IMR-90 (cell line): Measurements from ENCODE around the gene A4GALT. TPM values are rescaled to one million over a fixed set of nuclear protein-coding genes. Genes with fewer than 3 reads are reported as not detected.

Experiments
- ATAC-seq: fragments of 200-7000 bp; cut with Tn5 transposase; 2 replicates; pipeline ENCODE4 v1.9.1; 2020; ENCODE audit warnings: low read depth, mild to moderate bottlenecking, moderate library complexity
- BruUV-seq: library from RNA; stranded (reverse); fragments of 400-500 nt; replicated peaks from 2 replicates; lab custom pipeline; 2021; lab: Mats Ljungman, UMichigan
- CTCF ChIA-PET: fragments of 300-600 bp; formaldehyde crosslinking; extraction: SDS; loops from one replicate; lab custom pipeline; 2021; ENCODE audit warnings: antibody characterized with exemption; lab: Yijun Ruan, JAX
- POLR2A ChIA-PET: fragments of 300-600 bp; sonication (Branson Sonifier 250); formaldehyde crosslinking; loops from one replicate; lab custom pipeline; 2022; ENCODE audit warnings: antibody characterized with exemption; ENCODE audit not compliant: unreplicated experiment; lab: Charles Lee
- DNase-seq: peaks from one replicate; pipeline ENCODE4 v3.0.0; 2013
- H2AFZ ChIP-seq: replicated peaks from 2 replicates; pipeline ENCODE3; 2013; ENCODE audit warnings: low read length, mild to moderate bottlenecking; ENCODE audit not compliant: poor library complexity
- H2AK5ac ChIP-seq: 2 replicates; pipeline ENCODE4 v1.6.1; 2013; ENCODE audit warnings: low read depth, low read length, inconsistent platforms
- H2AK9ac ChIP-seq: replicated peaks from 2 replicates; pipeline ENCODE3; 2013; ENCODE audit warnings: mild to moderate bottlenecking, low read depth, low read length, moderate library complexity; ENCODE audit not compliant: poor library complexity
- H2BK120ac ChIP-seq: 2 replicates; pipeline ENCODE4 v1.6.1; 2013; ENCODE audit warnings: low read depth, low read length, inconsistent platforms
- H2BK15ac ChIP-seq: 3 replicates; pipeline ENCODE4 v1.6.1; 2013; ENCODE audit warnings: low read depth, low read length, inconsistent platforms
- H2BK20ac ChIP-seq: 2 replicates; pipeline ENCODE4 v1.6.1; 2013; ENCODE audit warnings: low read depth, mild to moderate bottlenecking, inconsistent platforms, low read length, moderate library complexity
- H2BK5ac ChIP-seq: 2 replicates; pipeline ENCODE4 v1.6.1; 2013; ENCODE audit warnings: mild to moderate bottlenecking, low read depth, low read length, inconsistent platforms; ENCODE audit not compliant: poor library complexity, severe bottlenecking
- H3K14ac ChIP-seq: replicated peaks from 2 replicates; pipeline ENCODE4 v1.6.1; 2013; ENCODE audit warnings: low read depth, low read length, inconsistent platforms
- H3K18ac ChIP-seq: 2 replicates; pipeline ENCODE4 v1.6.1; 2013; ENCODE audit warnings: low read depth, low read length, control low read depth
- H3K23ac ChIP-seq: 2 replicates; pipeline ENCODE4 v1.6.1; 2013; ENCODE audit warnings: low read depth, low read length, inconsistent platforms
- H3K27ac ChIP-seq: 2 replicates; pipeline ENCODE4 v1.5.1; 2013; ENCODE audit warnings: mild to moderate bottlenecking, control low read depth, low read length; ENCODE audit not compliant: insufficient read depth
- H3K27me3 ChIP-seq: 2 replicates; pipeline ENCODE4 v1.6.1; 2013; ENCODE audit warnings: low read length; ENCODE audit not compliant: control insufficient read depth, insufficient read depth
- H3K36me3 ChIP-seq: 2 replicates; pipeline ENCODE4 v1.6.1; 2013; ENCODE audit warnings: low read length, mixed read lengths; ENCODE audit not compliant: control insufficient read depth, insufficient read depth
- H3K4ac ChIP-seq: 2 replicates; pipeline ENCODE4 v1.6.1; 2013; ENCODE audit warnings: low read depth, low read length, inconsistent platforms
- H3K4me1 ChIP-seq: 2 replicates; pipeline ENCODE4 v1.6.1; 2013; ENCODE audit warnings: low read length, mixed read lengths; ENCODE audit not compliant: control insufficient read depth, insufficient read depth
- H3K4me2 ChIP-seq: 2 replicates; pipeline ENCODE4 v1.6.1; 2013; ENCODE audit warnings: low read depth, mild to moderate bottlenecking, control low read depth, low read length, moderate library complexity
- H3K4me3 ChIP-seq: 2 replicates; pipeline ENCODE4 v1.5.1; 2013; ENCODE audit warnings: low read depth, mild to moderate bottlenecking, control low read depth, low read length, moderate library complexity; ENCODE audit not compliant: insufficient read depth
- H3K56ac ChIP-seq: 2 replicates; pipeline ENCODE4 v1.6.1; 2013; ENCODE audit warnings: low read length, inconsistent platforms; ENCODE audit not compliant: insufficient read depth; ENCODE audit errors: extremely low read depth
- H3K79me1 ChIP-seq, 2 experiments: 2 replicates each; pipeline ENCODE4 v1.6.1; 2013; ENCODE audit warnings: low read length in 2 of 2, inconsistent platforms in 1 of 2, low read depth in 1 of 2
- H3K9ac ChIP-seq: 2 replicates; pipeline ENCODE4 v1.6.1; 2013; ENCODE audit warnings: low read depth, low read length, control low read depth
- H3K9me1 ChIP-seq: 2 replicates; pipeline ENCODE4 v1.6.1; 2013; ENCODE audit warnings: low read length, inconsistent platforms; ENCODE audit not compliant: insufficient read depth
- H3K9me3 ChIP-seq: 2 replicates; pipeline ENCODE4 v1.6.1; 2013; ENCODE audit warnings: low read length; ENCODE audit not compliant: control insufficient read depth, insufficient read depth
- H4K20me1 ChIP-seq: 2 replicates; pipeline ENCODE4 v1.6.1; 2013; ENCODE audit warnings: low read length, inconsistent platforms; ENCODE audit not compliant: insufficient read depth
- H4K5ac ChIP-seq: 2 replicates; pipeline ENCODE4 v1.6.1; 2013; ENCODE audit warnings: mild to moderate bottlenecking, low read depth, low read length, control low read depth
- H4K8ac ChIP-seq, 2 experiments: 2 replicates each; pipeline ENCODE4 v1.6.1; 2013; ENCODE audit warnings: low read depth in 2 of 2, low read length in 2 of 2, control low read depth in 1 of 2, inconsistent platforms in 1 of 2
- H4K91ac ChIP-seq: 2 replicates; pipeline ENCODE4 v1.6.1; 2013; ENCODE audit warnings: low read depth, low read length, inconsistent platforms; ENCODE audit not compliant: insufficient read depth
- BHLHE40 ChIP-seq: fragments of 150-350 bp; IDR thresholded peaks from 2 replicates; pipeline ENCODE4 v1.6.1; 2016; ENCODE audit warnings: mild to moderate bottlenecking, low read depth, low read length
- CEBPB ChIP-seq: IDR thresholded peaks from 2 replicates; pipeline ENCODE4 v1.6.1; 2012; ENCODE audit warnings: low read depth, low read length, improper control_type of control experiment
- CHD1 ChIP-seq: IDR thresholded peaks from 2 replicates; pipeline ENCODE4 v1.6.1; 2012; ENCODE audit warnings: low read depth, low read length, improper control_type of control experiment
- FOS ChIP-seq: fragments of 150-350 bp; IDR thresholded peaks from 2 replicates; pipeline ENCODE4 v1.6.1; 2016; ENCODE audit warnings: low read depth, low read length
- MAZ ChIP-seq: IDR thresholded peaks from 2 replicates; pipeline ENCODE4 v1.6.1; 2012; ENCODE audit warnings: low read depth, mild to moderate bottlenecking, low read length, improper control_type of control experiment, moderate library complexity, borderline replicate concordance
- NFE2L2 ChIP-seq: fragments of 150-350 bp; IDR thresholded peaks from 2 replicates; pipeline ENCODE4 v1.6.1; 2016; ENCODE audit warnings: low read depth, mild to moderate bottlenecking, low read length
- RCOR1 ChIP-seq: IDR thresholded peaks from 2 replicates; pipeline ENCODE4 v1.6.1; 2012; ENCODE audit warnings: mild to moderate bottlenecking, low read length, improper control_type of control experiment; ENCODE audit not compliant: insufficient replicate concordance
- SMC3 ChIP-seq: fragments of 150-350 bp; IDR thresholded peaks from 2 replicates; pipeline ENCODE4 v1.6.1; 2016; ENCODE audit warnings: low read depth, mild to moderate bottlenecking, antibody characterized with exemption, low read length, moderate library complexity
- WGBS, 2 experiments: methylation state at CpG; one replicate each; pipeline versions ENCODE4 v1.1.5 to v1.1.7; 2013; ENCODE audit warnings: missing lambda C conversion rate in 2 of 2; ENCODE audit not compliant: insufficient read length in 1 of 2; ENCODE audit errors: extremely low coverage in 2 of 2; 5-methylcytosine and 5-hydroxymethylcytosine counted together
- dilution Hi-C: fragments of 300-500 bp; cut with HindIII; formaldehyde crosslinking; loops from one replicate; pipeline ENCODE4 v1.14.3; 2018; ENCODE audit warnings: low sequenced_read_pairs; ENCODE audit not compliant: unreplicated experiment
- in situ Hi-C: fragments of 300-500 bp; cut with MboI; formaldehyde crosslinking; loops from 3 replicates; pipeline ENCODE4 v1.14.3; 2019; ENCODE audit warnings: low sequenced_read_pairs, inconsistent platforms, mixed read lengths
- intact Hi-C: fragments of 100-400 bp; cut with micrococcal nuclease; formaldehyde crosslinking; loops from 2 replicates; pipeline ENCODE4 v1.10.0; 2022
- polyA plus RNA-seq, 3 experiments: library from polyadenylated mRNA; depleted of rRNA; stranded (reverse); fragments of >200 nt; gene quantifications; 2 replicates each; pipeline ENCODE4 v1.2.3, GENCODE V29; 2012; ENCODE audit warnings: low replicate concordance in 1 of 3
- total RNA-seq: library from RNA; depleted of rRNA; stranded (reverse); fragments of >200 nt; gene quantifications from 2 replicates; pipeline ENCODE4 v1.2.3, GENCODE V29; 2012
- TF ChIP-seq, protein P1 (sequence below): fragments of 150-350 bp; IDR thresholded peaks from 2 replicates; pipeline ENCODE4 v1.6.1; 2016; ENCODE audit warnings: low read depth, mild to moderate bottlenecking, low read length, moderate library complexity, borderline replicate concordance
- TF ChIP-seq, protein P2 (sequence below): conservative IDR thresholded peaks from 2 replicates; pipeline ENCODE4 v1.5.1; 2012; ENCODE audit warnings: mild to moderate bottlenecking, low read depth, low read length, improper control_type of control experiment

A4GALT gene
- total and polyA plus RNA-seq, 2 of the 4 experiments (the other 2 are of a cell fraction): 1.6 to 6.1 TPM

DNA sequence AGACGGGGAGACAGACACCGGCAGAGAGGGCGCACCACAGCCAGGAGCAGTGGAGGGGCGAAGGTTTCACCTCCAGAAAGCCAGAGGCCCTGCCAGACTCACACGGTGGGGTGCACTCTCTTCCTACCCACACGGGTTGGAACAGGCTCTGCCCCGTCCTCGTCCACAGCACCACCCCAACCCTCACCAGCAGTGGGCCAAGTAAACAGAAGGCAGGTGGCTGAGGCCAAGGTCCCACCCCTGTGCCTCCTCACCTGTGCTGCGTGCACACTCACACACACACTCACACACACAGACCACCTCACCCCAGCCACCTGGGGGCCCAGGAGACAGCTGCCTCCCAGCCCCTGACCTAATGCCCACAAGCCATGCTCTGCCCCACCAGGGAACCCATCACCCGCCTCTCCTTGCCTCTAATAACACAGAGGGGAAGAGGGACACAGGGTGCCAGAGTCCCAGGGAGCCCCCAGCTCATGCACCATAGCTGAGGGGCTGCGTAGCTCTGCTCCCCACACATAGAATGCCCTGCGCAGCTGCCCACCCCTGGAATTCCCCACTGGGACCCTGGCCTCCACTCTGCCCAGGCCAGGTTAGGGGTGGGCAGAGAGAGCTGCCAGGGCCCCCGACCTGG, 74.6 kb downstream of the A4GALT start (continued):
- TF ChIP-seq NFE2L2: no peak

DNA sequence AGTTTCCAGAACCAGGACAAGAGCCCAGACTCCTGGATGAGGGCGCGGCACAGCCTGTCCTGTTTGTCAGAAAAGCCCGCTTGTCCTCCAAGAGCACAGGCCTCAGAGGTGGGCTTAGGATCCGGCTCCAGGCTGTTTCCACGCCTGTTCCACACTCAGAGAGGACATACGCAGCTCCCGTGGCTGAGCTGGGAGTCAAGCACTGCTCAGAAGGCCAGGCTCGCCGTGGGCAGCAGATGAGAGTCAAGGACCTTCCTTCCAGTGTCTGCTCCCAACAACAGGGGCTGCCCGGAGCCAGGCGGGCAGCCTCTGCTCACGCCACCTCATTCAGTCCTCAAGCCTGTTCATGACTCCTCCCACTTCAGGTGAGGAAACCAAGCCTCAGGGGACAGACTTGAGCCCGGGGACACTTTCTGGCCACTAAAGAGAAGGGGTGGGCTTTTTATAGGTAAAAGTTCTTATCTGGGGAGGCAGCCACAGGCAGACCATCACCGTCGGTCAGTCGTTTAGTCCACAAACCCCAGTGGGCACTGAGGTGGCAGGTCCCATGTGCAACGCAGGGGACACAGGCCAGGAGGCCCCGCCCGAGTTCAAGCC, 75.2 kb downstream of the A4GALT start:
- Histone ChIP-seq H3K9ac (0 out of 2 replicates have a peak overlapping the region, but pooled peaks have one; percentile 8), H3K4me2 (peak overlapping the region; percentile 70; the same call in 1 of the 2 replicates)
- WGBS, 2 experiments: 55% methylated on average over 6 of the region's 19 CpGs; no CpG with 5 or more reads in 1 of the 2 experiments

More for the DNA sequence above, 75.2 kb downstream of the A4GALT start:
- H3K23ac ChIP-seq: peak overlapping the region; percentile 38; the same call in 1 of the 2 replicates
- H4K91ac ChIP-seq: no peak overlapping the region; the same call in 1 of the 2 replicates
- H3K27me3 ChIP-seq: no peaks in the 10 kb centered on the region
- peak overlapping the region; percentile 21 for H2AFZ ChIP-seq
- ChIA-PET POLR2A (no interaction called here), CTCF (no interaction called here)
- H2BK20ac ChIP-seq: no peak overlapping the region
- H3K79me1 ChIP-seq: peaks cover 4 to 86% of the 10 kb centered on the region in 2 experiments; a peak in 2 of 4 replicates
- peaks cover 70% of the 10 kb centered on the region for H4K20me1 ChIP-seq
- ATAC-seq: no peak
- no TSS peak for BruUV-seq
- peak overlapping the region; percentile 8 to 46; a peak in 2 of 4 replicates for H4K8ac ChIP-seq
- TF ChIP-seq FOS (no peak), RCOR1 (no peak), BHLHE40 (no peak), CHD1 (no peak), NFE2L2 (no peak), CEBPB (no peak), MAZ (no peak), SMC3 (no peak)
- TF ChIP-seq, protein P1, sequence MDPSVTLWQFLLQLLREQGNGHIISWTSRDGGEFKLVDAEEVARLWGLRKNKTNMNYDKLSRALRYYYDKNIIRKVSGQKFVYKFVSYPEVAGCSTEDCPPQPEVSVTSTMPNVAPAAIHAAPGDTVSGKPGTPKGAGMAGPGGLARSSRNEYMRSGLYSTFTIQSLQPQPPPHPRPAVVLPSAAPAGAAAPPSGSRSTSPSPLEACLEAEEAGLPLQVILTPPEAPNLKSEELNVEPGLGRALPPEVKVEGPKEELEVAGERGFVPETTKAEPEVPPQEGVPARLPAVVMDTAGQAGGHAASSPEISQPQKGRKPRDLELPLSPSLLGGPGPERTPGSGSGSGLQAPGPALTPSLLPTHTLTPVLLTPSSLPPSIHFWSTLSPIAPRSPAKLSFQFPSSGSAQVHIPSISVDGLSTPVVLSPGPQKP: no peak
- TF ChIP-seq, protein P2, sequence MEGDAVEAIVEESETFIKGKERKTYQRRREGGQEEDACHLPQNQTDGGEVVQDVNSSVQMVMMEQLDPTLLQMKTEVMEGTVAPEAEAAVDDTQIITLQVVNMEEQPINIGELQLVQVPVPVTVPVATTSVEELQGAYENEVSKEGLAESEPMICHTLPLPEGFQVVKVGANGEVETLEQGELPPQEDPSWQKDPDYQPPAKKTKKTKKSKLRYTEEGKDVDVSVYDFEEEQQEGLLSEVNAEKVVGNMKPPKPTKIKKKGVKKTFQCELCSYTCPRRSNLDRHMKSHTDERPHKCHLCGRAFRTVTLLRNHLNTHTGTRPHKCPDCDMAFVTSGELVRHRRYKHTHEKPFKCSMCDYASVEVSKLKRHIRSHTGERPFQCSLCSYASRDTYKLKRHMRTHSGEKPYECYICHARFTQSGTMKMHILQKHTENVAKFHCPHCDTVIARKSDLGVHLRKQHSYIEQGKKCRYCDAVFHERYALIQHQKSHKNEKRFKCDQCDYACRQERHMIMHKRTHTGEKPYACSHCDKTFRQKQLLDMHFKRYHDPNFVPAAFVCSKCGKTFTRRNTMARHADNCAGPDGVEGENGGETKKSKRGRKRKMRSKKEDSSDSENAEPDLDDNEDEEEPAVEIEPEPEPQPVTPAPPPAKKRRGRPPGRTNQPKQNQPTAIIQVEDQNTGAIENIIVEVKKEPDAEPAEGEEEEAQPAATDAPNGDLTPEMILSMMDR: no peak
- no peaks in the 10 kb centered on the region for H3K9me3 ChIP-seq
- H2BK15ac ChIP-seq: no peak overlapping the region
- no peak overlapping the region for H3K56ac ChIP-seq
- peak overlapping the region; percentile 41; the same call in 1 of the 2 replicates for H2BK120ac ChIP-seq
- no peaks in the 10 kb centered on the region for H3K36me3 ChIP-seq
- no peak for DNase-seq
- peak overlapping the region; percentile 92 for H2AK9ac ChIP-seq
- H3K14ac ChIP-seq: peak overlapping the region; percentile 74; the same call in 1 of the 2 replicates
- no peak overlapping the region for H3K4me3 ChIP-seq
- in situ Hi-C loops (no loop called here), intact Hi-C loops (no loop called here), dilution Hi-C loops (no loop called here)
- H3K9me1 ChIP-seq: peaks cover 25% of the 10 kb centered on the region
- no peak overlapping the region for H4K5ac ChIP-seq
- H3K27ac ChIP-seq: peak overlapping the region; percentile 66
- H3K4ac ChIP-seq: peak overlapping the region; percentile 57
- peak overlapping the region; percentile 60 for H2BK5ac ChIP-seq
- peaks cover 40% of the 10 kb centered on the region for H3K4me1 ChIP-seq
- H2AK5ac ChIP-seq: peak overlapping the region; percentile 75
- H3K18ac ChIP-seq: no peak overlapping the region
